ENCODE data around the gene KIRREL1.

Gene KIRREL1

DNA sequence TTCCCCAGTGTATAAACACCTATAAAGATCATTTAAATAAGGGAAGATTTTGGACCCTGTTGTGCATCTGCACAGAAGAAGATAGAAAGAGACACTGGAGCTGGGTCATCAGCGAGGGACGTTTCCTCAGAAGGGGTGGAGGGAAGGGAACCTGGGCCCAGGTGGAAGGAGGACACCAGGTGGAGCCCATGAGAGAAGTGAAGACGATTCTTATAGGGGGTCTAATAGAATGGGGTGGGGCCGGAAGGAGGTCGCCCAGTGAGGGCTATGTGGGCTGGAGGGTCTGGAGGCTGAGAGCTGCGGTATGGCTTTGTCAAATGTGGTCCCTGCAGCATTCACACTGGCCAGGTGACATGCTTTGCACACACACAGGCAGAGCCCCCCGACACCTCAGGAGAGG is 13.7 kb downstream of the KIRREL1 start:
- no peak for ATAC-seq
- TF ChIP-seq ISL1 (CRISPR knock-in tag; IDR thresholded peaks at IDR 0.05): no peak
- TF ChIP-seq OSR1 (CRISPR knock-in tag; IDR thresholded peaks at IDR 0.05): no peak
- TF ChIP-seq ZNF565 (CRISPR knock-in tag; conservative IDR thresholded peaks at IDR 0.05; ENCODE audit: low read depth): no peak
- no peak for TF ChIP-seq PPARA (CRISPR knock-in tag; IDR thresholded peaks at IDR 0.05; ENCODE audit: borderline replicate concordance)
- TF ChIP-seq, protein P1, sequence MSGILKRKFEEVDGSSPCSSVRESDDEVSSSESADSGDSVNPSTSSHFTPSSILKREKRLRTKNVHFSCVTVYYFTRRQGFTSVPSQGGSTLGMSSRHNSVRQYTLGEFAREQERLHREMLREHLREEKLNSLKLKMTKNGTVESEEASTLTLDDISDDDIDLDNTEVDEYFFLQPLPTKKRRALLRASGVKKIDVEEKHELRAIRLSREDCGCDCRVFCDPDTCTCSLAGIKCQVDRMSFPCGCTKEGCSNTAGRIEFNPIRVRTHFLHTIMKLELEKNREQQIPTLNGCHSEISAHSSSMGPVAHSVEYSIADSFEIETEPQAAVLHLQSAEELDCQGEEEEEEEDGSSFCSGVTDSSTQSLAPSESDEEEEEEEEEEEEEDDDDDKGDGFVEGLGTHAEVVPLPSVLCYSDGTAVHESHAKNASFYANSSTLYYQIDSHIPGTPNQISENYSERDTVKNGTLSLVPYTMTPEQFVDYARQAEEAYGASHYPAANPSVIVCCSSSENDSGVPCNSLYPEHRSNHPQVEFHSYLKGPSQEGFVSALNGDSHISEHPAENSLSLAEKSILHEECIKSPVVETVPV (CRISPR knock-in tag; IDR thresholded peaks at IDR 0.05): no peak
- no peak for TF ChIP-seq TCF4 (CRISPR knock-in tag; IDR thresholded peaks at IDR 0.05; ENCODE audit: borderline replicate concordance)
- TF ChIP-seq, protein P2, sequence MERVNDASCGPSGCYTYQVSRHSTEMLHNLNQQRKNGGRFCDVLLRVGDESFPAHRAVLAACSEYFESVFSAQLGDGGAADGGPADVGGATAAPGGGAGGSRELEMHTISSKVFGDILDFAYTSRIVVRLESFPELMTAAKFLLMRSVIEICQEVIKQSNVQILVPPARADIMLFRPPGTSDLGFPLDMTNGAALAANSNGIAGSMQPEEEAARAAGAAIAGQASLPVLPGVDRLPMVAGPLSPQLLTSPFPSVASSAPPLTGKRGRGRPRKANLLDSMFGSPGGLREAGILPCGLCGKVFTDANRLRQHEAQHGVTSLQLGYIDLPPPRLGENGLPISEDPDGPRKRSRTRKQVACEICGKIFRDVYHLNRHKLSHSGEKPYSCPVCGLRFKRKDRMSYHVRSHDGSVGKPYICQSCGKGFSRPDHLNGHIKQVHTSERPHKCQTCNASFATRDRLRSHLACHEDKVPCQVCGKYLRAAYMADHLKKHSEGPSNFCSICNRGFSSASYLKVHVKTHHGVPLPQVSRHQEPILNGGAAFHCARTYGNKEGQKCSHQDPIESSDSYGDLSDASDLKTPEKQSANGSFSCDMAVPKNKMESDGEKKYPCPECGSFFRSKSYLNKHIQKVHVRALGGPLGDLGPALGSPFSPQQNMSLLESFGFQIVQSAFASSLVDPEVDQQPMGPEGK (CRISPR knock-in tag; IDR thresholded peaks at IDR 0.05; ENCODE audit: borderline replicate concordance): no peak
- TF ChIP-seq ZFP3 (CRISPR knock-in tag; IDR thresholded peaks at IDR 0.05): no peak
- TF ChIP-seq SNAI2 (CRISPR knock-in tag; IDR thresholded peaks at IDR 0.05): no peak
- TF ChIP-seq ZNF70 (CRISPR knock-in tag; IDR thresholded peaks at IDR 0.05): no peak
- TF ChIP-seq ARNTL (CRISPR knock-in tag; IDR thresholded peaks at IDR 0.05; ENCODE audit: borderline replicate concordance, low read depth): no peak
- TF ChIP-seq GLIS3 (CRISPR knock-in tag; IDR thresholded peaks at IDR 0.05): no peak
- TF ChIP-seq, protein P3, sequence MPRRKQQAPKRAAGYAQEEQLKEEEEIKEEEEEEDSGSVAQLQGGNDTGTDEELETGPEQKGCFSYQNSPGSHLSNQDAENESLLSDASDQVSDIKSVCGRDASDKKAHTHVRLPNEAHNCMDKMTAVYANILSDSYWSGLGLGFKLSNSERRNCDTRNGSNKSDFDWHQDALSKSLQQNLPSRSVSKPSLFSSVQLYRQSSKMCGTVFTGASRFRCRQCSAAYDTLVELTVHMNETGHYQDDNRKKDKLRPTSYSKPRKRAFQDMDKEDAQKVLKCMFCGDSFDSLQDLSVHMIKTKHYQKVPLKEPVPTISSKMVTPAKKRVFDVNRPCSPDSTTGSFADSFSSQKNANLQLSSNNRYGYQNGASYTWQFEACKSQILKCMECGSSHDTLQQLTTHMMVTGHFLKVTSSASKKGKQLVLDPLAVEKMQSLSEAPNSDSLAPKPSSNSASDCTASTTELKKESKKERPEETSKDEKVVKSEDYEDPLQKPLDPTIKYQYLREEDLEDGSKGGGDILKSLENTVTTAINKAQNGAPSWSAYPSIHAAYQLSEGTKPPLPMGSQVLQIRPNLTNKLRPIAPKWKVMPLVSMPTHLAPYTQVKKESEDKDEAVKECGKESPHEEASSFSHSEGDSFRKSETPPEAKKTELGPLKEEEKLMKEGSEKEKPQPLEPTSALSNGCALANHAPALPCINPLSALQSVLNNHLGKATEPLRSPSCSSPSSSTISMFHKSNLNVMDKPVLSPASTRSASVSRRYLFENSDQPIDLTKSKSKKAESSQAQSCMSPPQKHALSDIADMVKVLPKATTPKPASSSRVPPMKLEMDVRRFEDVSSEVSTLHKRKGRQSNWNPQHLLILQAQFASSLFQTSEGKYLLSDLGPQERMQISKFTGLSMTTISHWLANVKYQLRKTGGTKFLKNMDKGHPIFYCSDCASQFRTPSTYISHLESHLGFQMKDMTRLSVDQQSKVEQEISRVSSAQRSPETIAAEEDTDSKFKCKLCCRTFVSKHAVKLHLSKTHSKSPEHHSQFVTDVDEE (CRISPR knock-in tag; IDR thresholded peaks at IDR 0.05): no peak
- no peak for TF ChIP-seq BACH2 (CRISPR knock-in tag; IDR thresholded peaks at IDR 0.05; ENCODE audit: borderline replicate concordance)
- no peak for TF ChIP-seq ESRRG (CRISPR knock-in tag; IDR thresholded peaks at IDR 0.05)
- TF ChIP-seq ZNF8 (CRISPR knock-in tag; IDR thresholded peaks at IDR 0.05): no peak
- no peak for TF ChIP-seq RARB (CRISPR knock-in tag; IDR thresholded peaks at IDR 0.05)
- no peak for TF ChIP-seq CSDC2 (CRISPR knock-in tag; IDR thresholded peaks at IDR 0.05)

DNA sequence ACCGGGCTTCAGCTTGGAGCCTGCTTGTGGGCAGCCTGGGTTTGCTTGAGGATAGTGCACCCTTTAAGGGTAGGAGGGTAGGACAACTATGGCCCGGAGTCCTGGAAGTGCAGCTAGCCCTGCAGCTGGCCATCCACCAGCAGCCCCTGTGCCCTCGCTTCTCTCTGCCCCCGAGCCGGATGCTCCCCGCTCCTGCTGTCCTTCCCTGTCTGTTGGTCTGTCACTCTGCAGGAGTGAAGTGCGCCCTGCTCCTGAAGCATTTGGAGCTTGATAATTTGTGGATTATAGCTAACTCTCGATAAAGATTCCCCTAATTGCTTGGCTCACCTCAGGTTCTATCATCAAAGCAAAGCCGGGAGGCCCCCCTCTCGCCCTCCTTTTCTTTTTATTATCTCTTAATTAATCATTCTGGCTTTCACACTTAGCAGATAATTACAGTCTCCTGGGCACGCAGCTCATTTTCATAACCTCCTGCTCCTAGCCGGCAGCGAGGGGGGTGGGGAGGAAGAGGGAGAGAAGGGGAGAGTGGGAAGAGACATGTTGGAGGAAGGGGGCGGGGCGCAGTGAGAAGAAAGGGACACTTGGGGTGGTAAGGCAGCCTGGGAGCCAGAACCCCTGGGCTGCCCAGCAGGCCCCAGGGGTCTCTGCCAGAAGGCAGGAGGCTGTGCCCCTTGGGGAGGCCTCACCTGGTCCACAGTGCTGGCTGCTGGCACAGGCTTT is 14.4 kb downstream of the KIRREL1 start:
- no peak for ATAC-seq

DNA sequence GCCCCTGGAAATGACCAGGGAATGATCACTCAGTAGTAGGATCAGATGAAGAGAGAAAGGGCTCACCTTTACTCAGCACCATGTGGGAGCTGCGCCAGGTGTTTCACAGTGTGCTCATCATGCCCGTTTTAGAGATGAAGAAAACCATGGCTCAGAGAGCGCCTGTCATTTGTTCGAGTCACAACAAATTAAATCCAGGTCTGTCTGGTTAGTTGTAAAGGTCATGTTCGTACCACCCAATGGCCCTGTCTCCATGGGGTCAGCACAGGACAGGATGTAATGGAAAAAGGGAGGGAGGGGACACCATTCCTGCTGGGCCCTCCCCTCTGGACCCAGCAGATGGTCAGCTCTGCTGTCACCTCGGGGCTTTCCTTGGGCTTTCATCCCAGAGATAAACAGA is 15.2 kb downstream of the KIRREL1 start:
- no peak for ATAC-seq
- no peak for TF ChIP-seq ZNF70 (CRISPR knock-in tag; IDR thresholded peaks at IDR 0.05)
- TF ChIP-seq, protein P3 (CRISPR knock-in tag; IDR thresholded peaks at IDR 0.05): no peak
- TF ChIP-seq OSR1 (CRISPR knock-in tag; IDR thresholded peaks at IDR 0.05): no peak
- TF ChIP-seq ZFP3 (CRISPR knock-in tag; IDR thresholded peaks at IDR 0.05): no peak
- TF ChIP-seq, protein P4, sequence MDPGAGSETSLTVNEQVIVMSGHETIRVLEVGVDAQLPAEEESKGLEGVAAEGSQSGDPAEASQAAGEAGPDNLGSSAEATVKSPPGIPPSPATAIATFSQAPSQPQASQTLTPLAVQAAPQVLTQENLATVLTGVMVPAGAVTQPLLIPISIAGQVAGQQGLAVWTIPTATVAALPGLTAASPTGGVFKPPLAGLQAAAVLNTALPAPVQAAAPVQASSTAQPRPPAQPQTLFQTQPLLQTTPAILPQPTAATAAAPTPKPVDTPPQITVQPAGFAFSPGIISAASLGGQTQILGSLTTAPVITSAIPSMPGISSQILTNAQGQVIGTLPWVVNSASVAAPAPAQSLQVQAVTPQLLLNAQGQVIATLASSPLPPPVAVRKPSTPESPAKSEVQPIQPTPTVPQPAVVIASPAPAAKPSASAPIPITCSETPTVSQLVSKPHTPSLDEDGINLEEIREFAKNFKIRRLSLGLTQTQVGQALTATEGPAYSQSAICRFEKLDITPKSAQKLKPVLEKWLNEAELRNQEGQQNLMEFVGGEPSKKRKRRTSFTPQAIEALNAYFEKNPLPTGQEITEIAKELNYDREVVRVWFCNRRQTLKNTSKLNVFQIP (CRISPR knock-in tag; IDR thresholded peaks at IDR 0.05; ENCODE audit: borderline replicate concordance, low read depth): no peak
- TF ChIP-seq, protein P1 (CRISPR knock-in tag; IDR thresholded peaks at IDR 0.05): no peak
- TF ChIP-seq TCF4 (CRISPR knock-in tag; IDR thresholded peaks at IDR 0.05; ENCODE audit: borderline replicate concordance): no peak
- no peak for TF ChIP-seq ZC3H10 (CRISPR knock-in tag; IDR thresholded peaks at IDR 0.05)

More for the DNA sequence above, 14.4 kb downstream of the KIRREL1 start:
- no peak for TF ChIP-seq TCF4 (CRISPR knock-in tag; IDR thresholded peaks at IDR 0.05; ENCODE audit: borderline replicate concordance)
- TF ChIP-seq, protein P4 (CRISPR knock-in tag; IDR thresholded peaks at IDR 0.05; ENCODE audit: borderline replicate concordance, low read depth): no peak
